Germinal center (tissue), 1 donor: ENCODE data around the gene RUNX1.

ENCODE experiments used
- DNase-seq: peaks from one replicate; pipeline ENCODE4 v3.0.0; 2012; ENCODE audit warnings: mixed read lengths, low spot score

Gene RUNX1

GRCh38 chr21:35059742-35060141 is 10.6 kb upstream of the RUNX1 start:
- DNase-seq = no peak

- no peak for DNase-seq
Measured at GRCh38 chr21:35058058-35058457, 9.0 kb upstream of the RUNX1 start.

GRCh38 chr21:35057428-35057827 is 8.3 kb upstream of the RUNX1 start:
- DNase-seq = no peak

- no peak for DNase-seq
Measured at GRCh38 chr21:35053356-35054096, 4.4 kb upstream of the RUNX1 start.

- DNase-seq = no peak
Measured at GRCh38 chr21:35052801-35053200, 3.7 kb upstream of the RUNX1 start.

- DNase-seq = peak; percentile 82
Measured at GRCh38 chr21:35051287-35051818, 2.3 kb upstream of the RUNX1 start.

GRCh38 chr21:35050348-35051286 is 1.5 kb upstream of the RUNX1 start:
- no peak for DNase-seq

- DNase-seq = no peak
Measured at GRCh38 chr21:35048183-35048601, 910 bp downstream of the RUNX1 start.

GRCh38 chr21:35046880-35047229 is 2.2 kb downstream of the RUNX1 start:
- DNase-seq = no peak

GRCh38 chr21:35046263-35046624 is 2.9 kb downstream of the RUNX1 start:
- no peak for DNase-seq

GRCh38 chr21:35045542-35046262 is 3.4 kb downstream of the RUNX1 start:
- no peak for DNase-seq

- DNase-seq = no peak
Measured at GRCh38 chr21:35044770-35045541, 4.1 kb downstream of the RUNX1 start.

GRCh38 chr21:35044128-35044527 is 5.0 kb downstream of the RUNX1 start:
- DNase-seq = no peak

GRCh38 chr21:35043549-35043948 is 5.6 kb downstream of the RUNX1 start:
- DNase-seq = no peak

- no peak for DNase-seq
Measured at GRCh38 chr21:35042836-35043235, 6.3 kb downstream of the RUNX1 start.

GRCh38 chr21:35041881-35042280 is 7.2 kb downstream of the RUNX1 start:
- DNase-seq = no peak

- no peak for DNase-seq
Measured at GRCh38 chr21:35041122-35041521, 8.0 kb downstream of the RUNX1 start.

- no peak for DNase-seq
Measured at GRCh38 chr21:35039595-35040289, 9.4 kb downstream of the RUNX1 start.

GRCh38 chr21:35038772-35039319 is 10.3 kb downstream of the RUNX1 start:
- no peak for DNase-seq

GRCh38 chr21:35037384-35037765 is 11.7 kb downstream of the RUNX1 start:
- DNase-seq = no peak
